Psoas muscle (tissue), 8 donors: ENCODE results near the gene NOS2. TPM values are rescaled to one million over a fixed set of nuclear protein-coding genes. Genes with fewer than 3 reads are reported as not detected.
"Not testable (repeated sequence)": the region's sequence is repeated elsewhere in the genome, so short reads cannot be mapped to it uniquely, and the experiment has no call there.

ENCODE experiments used
- ATAC-seq, 4 donors: fragments of 200-7000 bp; cut with Tn5 transposase; one replicate each; pipeline ENCODE4 v1.9.1; 2020; ENCODE audit warnings: moderate library complexity in 3 of 4, mild to moderate bottlenecking in 2 of 4
- DNase-seq, 2 donors: peaks; one replicate each; pipeline ENCODE4 v3.0.0-alpha.2; 2020
- H3K27ac ChIP-seq: fragments of 200-600 bp; one replicate; pipeline ENCODE4 v1.8.0; 2022
- H3K27me3 ChIP-seq, 3 donors: fragments of 200-600 bp in 1 of 3; one replicate each; pipeline versions ENCODE4 v1.6.1 to v1.8.0; 2013 to 2022; ENCODE audit warnings: low read length in 2 of 3, mild to moderate bottlenecking in 2 of 3, moderate library complexity in 1 of 3; ENCODE audit not compliant: insufficient read depth in 3 of 3
- H3K36me3 ChIP-seq, 2 donors: fragments of 200-600 bp in 1 of 2; one replicate each; pipeline versions ENCODE4 v1.6.1 to v1.8.0; 2013 to 2022; ENCODE audit warnings: low read depth in 1 of 2, mild to moderate bottlenecking in 1 of 2, moderate library complexity in 1 of 2; ENCODE audit not compliant: insufficient read depth in 1 of 2
- H3K4me1 ChIP-seq: fragments of 200-600 bp; one replicate; pipeline ENCODE4 v1.8.0; 2022
- H3K4me3 ChIP-seq: fragments of 200-600 bp; one replicate; pipeline ENCODE4 v1.8.0; 2022; ENCODE audit warnings: mild to moderate bottlenecking
- H3K9me3 ChIP-seq: fragments of 200-600 bp; one replicate; pipeline ENCODE4 v1.8.0; 2022
- CTCF ChIP-seq: fragments of 200-600 bp; IDR thresholded peaks from one replicate; pipeline ENCODE4 v1.8.0; 2022; ENCODE audit warnings: antibody characterized with exemption
- WGBS, 3 donors: extraction: QIAGEN DNeasy Blood & Tissue Kit; methylation state at CpG; one replicate each; pipeline versions ENCODE4 v1.1.6 to v1.1.7; 2013; 5-methylcytosine and 5-hydroxymethylcytosine counted together
- intact Hi-C, 2 donors: fragments of 100-400 bp; cut with DNase I; formaldehyde crosslinking; loops; one replicate each; pipeline versions ENCODE4 v1.11.0 to v1.14.2; 2022
- polyA plus RNA-seq, 3 donors: library from polyadenylated mRNA; stranded (reverse); fragments of 200-250 nt; gene quantifications; one replicate each; pipeline ENCODE4 v1.2.3, GENCODE V29; 2013
- total RNA-seq, 4 donors: library from RNA; stranded (reverse); fragmentation: NEBNext Ultra II Directional in 2 of 4; extraction: Animal tissue kit (Norgen Biotek cat#: 25700) in 2 of 4; gene quantifications; one replicate each; pipeline versions ENCODE4 v1.2.1 to v1.2.4, GENCODE V29; 2021 to 2023
- donor health status: healthy with polysubstance abuse.
- donor health status: DM: no; HTN: no; CAD: no; lungs with moderate emphysema.
- donor health status: Bipolar disorder and iron deficiency.
- donor health status: healthy.
- donor health status: DM: yes; HTN: yes; CAD: no.
- donor health status: DM: no; HTN: no; CAD: no.
- donor health status: DM: no; HTN: no; CAD: no.
- donor health status: DM: yes; HTN: yes; CAD: no.

The NOS2 gene
- total and polyA plus RNA-seq, 7 donors = 0.06 to 0.79 (median 0.14) TPM

- H3K9me3 ChIP-seq = no peaks in the 10 kb centered on the region
- H3K4me1 ChIP-seq = no peaks in the 10 kb centered on the region
- no peak overlapping the region for H3K27ac ChIP-seq
- H3K36me3 ChIP-seq = no peaks in the 10 kb centered on the region
- no peak overlapping the region for H3K4me3 ChIP-seq
- WGBS, 3 donors = 91 to 92% (median 92%) methylated on average over 12 of the region's 12 CpGs
- no peak for ATAC-seq
- no peaks in the 10 kb centered on the region for H3K27me3 ChIP-seq
- DNase-seq = no peak
- no peak for TF ChIP-seq CTCF
- intact Hi-C loops = no loop called here
Observed at GRCh38 chr17:27766438-27766837, 33.9 kb downstream of the NOS2 start.

GRCh38 chr17:27765353-27765752, 35.0 kb downstream of the NOS2 start:
- H3K27ac ChIP-seq = no peak overlapping the region
- H3K4me3 ChIP-seq = no peak overlapping the region
- no peak for DNase-seq
- H3K27me3 ChIP-seq = no peaks in the 10 kb centered on the region
- TF ChIP-seq CTCF = no peak
- ATAC-seq = no peak
- no peaks in the 10 kb centered on the region for H3K9me3 ChIP-seq
- H3K4me1 ChIP-seq = no peaks in the 10 kb centered on the region
- intact Hi-C loops = no loop called here
- H3K36me3 ChIP-seq = no peaks in the 10 kb centered on the region
- 88 to 95% (median 92%) methylated on average over 9 of the region's 9 CpGs for WGBS, 3 donors

GRCh38 chr17:27764589-27764988, 35.7 kb downstream of the NOS2 start:
- no peak overlapping the region for H3K4me3 ChIP-seq
- no peaks in the 10 kb centered on the region for H3K36me3 ChIP-seq
- ATAC-seq (peak; percentile 61 to 91 (median 85)), DNase-seq (no peak)
- 24 to 43% (median 33%) methylated on average over 4 of the region's 4 CpGs for WGBS, 3 donors
- H3K27ac ChIP-seq = peak overlapping the region; percentile 53
- intact Hi-C loops = loop anchor here (5.0 kb wide), 2 partner anchors 107 to 118 kb away; no protein-coding TSS in a partner anchor
- TF ChIP-seq CTCF = no peak
- no peaks in the 10 kb centered on the region for H3K9me3 ChIP-seq
- H3K4me1 ChIP-seq = no peaks in the 10 kb centered on the region
- H3K27me3 ChIP-seq = no peaks in the 10 kb centered on the region

GRCh38 chr17:27762527-27763305, 37.6 kb downstream of the NOS2 start:
- Histone ChIP-seq H3K9me3 (no peaks in the 10 kb centered on the region), H3K27me3 (no peaks in the 10 kb centered on the region), H3K36me3 (no peaks in the 10 kb centered on the region), H3K27ac (no peak overlapping the region), H3K4me1 (no peaks in the 10 kb centered on the region), H3K4me3 (no peak overlapping the region)
- DNase-seq (no peak), ATAC-seq (no peak)
- intact Hi-C loops = loop anchor here (5.0 kb wide), 2 partner anchors 105 to 120 kb away; no protein-coding TSS in a partner anchor
- no peak for TF ChIP-seq CTCF
- WGBS, 3 donors = 68 to 77% (median 72%) methylated on average over 12 of the region's 12 CpGs

GRCh38 chr17:27760931-27761330, 39.4 kb downstream of the NOS2 start:
- not testable (repeated sequence) for DNase-seq, H3K27me3 ChIP-seq, H3K27ac ChIP-seq, H3K9me3 ChIP-seq, H3K4me3 ChIP-seq, H3K36me3 ChIP-seq, ATAC-seq, H3K4me1 ChIP-seq
- 83 to 90% (median 85%) methylated on average over 10 to 13 of the region's 15 CpGs for WGBS, 3 donors
- intact Hi-C loops = loop anchor here (5.0 kb wide), 2 partner anchors 104 to 121 kb away; no protein-coding TSS in a partner anchor
